ENCODE measurements around the gene LILRA1.

DNA sequence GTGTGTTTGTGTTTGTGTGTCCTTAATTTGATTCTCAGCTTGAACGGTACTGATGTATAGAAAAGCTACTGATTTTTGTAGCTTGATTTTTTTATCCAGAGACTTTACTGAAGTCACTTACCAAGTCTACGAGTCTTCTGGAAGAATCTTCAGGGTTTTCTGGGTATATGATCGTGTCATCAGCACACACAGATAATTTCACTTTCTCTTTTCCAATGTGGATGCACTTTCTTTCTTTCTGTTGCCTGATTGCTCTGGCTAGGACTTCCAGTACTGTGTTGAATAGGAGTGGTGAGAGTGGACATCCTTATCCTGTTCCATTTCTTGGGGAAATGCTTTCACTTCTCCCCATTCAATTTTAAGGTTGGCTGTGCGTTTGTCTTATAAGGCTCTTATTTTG lies 29.0 kb downstream of the LILRA1 start:
- TF ChIP-seq ILF3 (IDR thresholded peaks at IDR 0.05; ENCODE audit: borderline replicate concordance): no peak
- TF ChIP-seq, protein P1, sequence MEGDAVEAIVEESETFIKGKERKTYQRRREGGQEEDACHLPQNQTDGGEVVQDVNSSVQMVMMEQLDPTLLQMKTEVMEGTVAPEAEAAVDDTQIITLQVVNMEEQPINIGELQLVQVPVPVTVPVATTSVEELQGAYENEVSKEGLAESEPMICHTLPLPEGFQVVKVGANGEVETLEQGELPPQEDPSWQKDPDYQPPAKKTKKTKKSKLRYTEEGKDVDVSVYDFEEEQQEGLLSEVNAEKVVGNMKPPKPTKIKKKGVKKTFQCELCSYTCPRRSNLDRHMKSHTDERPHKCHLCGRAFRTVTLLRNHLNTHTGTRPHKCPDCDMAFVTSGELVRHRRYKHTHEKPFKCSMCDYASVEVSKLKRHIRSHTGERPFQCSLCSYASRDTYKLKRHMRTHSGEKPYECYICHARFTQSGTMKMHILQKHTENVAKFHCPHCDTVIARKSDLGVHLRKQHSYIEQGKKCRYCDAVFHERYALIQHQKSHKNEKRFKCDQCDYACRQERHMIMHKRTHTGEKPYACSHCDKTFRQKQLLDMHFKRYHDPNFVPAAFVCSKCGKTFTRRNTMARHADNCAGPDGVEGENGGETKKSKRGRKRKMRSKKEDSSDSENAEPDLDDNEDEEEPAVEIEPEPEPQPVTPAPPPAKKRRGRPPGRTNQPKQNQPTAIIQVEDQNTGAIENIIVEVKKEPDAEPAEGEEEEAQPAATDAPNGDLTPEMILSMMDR (IDR thresholded peaks at IDR 0.05 in 2 of 3, conservative IDR thresholded peaks at IDR 0.05 in 1 of 3; ENCODE audit: insufficient read depth in 2 of 3, low read depth in 1 of 3, low read length in 3 of 3): no peak
- TF ChIP-seq ZNF766 (CRISPR knock-in tag; conservative IDR thresholded peaks at IDR 0.05): no peak
- no peak for TF ChIP-seq TFAP4 (CRISPR knock-in tag; IDR thresholded peaks at IDR 0.05; ENCODE audit: borderline replicate concordance)
- no peak for TF ChIP-seq POLR2A (conservative IDR thresholded peaks at IDR 0.05)
- TF ChIP-seq, protein P2, sequence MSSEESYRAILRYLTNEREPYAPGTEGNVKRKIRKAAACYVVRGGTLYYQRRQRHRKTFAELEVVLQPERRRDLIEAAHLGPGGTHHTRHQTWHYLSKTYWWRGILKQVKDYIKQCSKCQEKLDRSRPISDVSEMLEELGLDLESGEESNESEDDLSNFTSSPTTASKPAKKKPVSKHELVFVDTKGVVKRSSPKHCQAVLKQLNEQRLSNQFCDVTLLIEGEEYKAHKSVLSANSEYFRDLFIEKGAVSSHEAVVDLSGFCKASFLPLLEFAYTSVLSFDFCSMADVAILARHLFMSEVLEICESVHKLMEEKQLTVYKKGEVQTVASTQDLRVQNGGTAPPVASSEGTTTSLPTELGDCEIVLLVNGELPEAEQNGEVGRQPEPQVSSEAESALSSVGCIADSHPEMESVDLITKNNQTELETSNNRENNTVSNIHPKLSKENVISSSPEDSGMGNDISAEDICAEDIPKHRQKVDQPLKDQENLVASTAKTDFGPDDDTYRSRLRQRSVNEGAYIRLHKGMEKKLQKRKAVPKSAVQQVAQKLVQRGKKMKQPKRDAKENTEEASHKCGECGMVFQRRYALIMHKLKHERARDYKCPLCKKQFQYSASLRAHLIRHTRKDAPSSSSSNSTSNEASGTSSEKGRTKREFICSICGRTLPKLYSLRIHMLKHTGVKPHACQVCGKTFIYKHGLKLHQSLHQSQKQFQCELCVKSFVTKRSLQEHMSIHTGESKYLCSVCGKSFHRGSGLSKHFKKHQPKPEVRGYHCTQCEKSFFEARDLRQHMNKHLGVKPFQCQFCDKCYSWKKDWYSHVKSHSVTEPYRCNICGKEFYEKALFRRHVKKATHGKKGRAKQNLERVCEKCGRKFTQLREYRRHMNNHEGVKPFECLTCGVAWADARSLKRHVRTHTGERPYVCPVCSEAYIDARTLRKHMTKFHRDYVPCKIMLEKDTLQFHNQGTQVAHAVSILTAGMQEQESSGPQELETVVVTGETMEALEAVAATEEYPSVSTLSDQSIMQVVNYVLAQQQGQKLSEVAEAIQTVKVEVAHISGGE (CRISPR knock-in tag; IDR thresholded peaks at IDR 0.05): no peak
- TF ChIP-seq BCOR (IDR thresholded peaks at IDR 0.05): no peak
- TF ChIP-seq FOXJ3 (CRISPR knock-in tag; IDR thresholded peaks at IDR 0.05): no peak
- TF ChIP-seq HIVEP1 (CRISPR knock-in tag; IDR thresholded peaks at IDR 0.05): no peak
- TF ChIP-seq ZFP36 (IDR thresholded peaks at IDR 0.05; ENCODE audit: low read depth, low read length, partially characterized antibody): no peak
- no peak for TF ChIP-seq POLR2AphosphoS2 (IDR thresholded peaks at IDR 0.05; ENCODE audit: low read length)
- TF ChIP-seq, protein P3, sequence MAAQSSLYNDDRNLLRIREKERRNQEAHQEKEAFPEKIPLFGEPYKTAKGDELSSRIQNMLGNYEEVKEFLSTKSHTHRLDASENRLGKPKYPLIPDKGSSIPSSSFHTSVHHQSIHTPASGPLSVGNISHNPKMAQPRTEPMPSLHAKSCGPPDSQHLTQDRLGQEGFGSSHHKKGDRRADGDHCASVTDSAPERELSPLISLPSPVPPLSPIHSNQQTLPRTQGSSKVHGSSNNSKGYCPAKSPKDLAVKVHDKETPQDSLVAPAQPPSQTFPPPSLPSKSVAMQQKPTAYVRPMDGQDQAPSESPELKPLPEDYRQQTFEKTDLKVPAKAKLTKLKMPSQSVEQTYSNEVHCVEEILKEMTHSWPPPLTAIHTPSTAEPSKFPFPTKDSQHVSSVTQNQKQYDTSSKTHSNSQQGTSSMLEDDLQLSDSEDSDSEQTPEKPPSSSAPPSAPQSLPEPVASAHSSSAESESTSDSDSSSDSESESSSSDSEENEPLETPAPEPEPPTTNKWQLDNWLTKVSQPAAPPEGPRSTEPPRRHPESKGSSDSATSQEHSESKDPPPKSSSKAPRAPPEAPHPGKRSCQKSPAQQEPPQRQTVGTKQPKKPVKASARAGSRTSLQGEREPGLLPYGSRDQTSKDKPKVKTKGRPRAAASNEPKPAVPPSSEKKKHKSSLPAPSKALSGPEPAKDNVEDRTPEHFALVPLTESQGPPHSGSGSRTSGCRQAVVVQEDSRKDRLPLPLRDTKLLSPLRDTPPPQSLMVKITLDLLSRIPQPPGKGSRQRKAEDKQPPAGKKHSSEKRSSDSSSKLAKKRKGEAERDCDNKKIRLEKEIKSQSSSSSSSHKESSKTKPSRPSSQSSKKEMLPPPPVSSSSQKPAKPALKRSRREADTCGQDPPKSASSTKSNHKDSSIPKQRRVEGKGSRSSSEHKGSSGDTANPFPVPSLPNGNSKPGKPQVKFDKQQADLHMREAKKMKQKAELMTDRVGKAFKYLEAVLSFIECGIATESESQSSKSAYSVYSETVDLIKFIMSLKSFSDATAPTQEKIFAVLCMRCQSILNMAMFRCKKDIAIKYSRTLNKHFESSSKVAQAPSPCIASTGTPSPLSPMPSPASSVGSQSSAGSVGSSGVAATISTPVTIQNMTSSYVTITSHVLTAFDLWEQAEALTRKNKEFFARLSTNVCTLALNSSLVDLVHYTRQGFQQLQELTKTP (IDR thresholded peaks at IDR 0.05; ENCODE audit: low read depth in 1 of 2, partially characterized antibody in 2 of 2): no peak
- no peak for TF ChIP-seq POLR2B (IDR thresholded peaks at IDR 0.05; ENCODE audit: low read depth, partially characterized antibody)
- TF ChIP-seq CREB5 (CRISPR knock-in tag; IDR thresholded peaks at IDR 0.05): no peak

All from K562 (cell line).